Tibial nerve (tissue), 3 donors: ENCODE data around the gene PEX26.

Source experiments
- CTCF ChIP-seq, 5 experiments: fragments of 200-600 bp in 3 of 5; fragments of 450-650 bp in 2 of 5; sonication (generic) in 3 of 5; IDR thresholded peaks; one replicate each; pipeline ENCODE4 v1.5.1; 2016 to 2019; ENCODE audit warnings: antibody characterized with exemption in 5 of 5, mild to moderate bottlenecking in 3 of 5, moderate library complexity in 2 of 5
- POLR2A ChIP-seq, 2 donors: fragments of 450-650 bp; IDR thresholded peaks; one replicate each; pipeline ENCODE4 v1.6.1; 2017; ENCODE audit warnings: antibody characterized with exemption in 2 of 2, mild to moderate bottlenecking in 2 of 2, moderate library complexity in 2 of 2

GRCh38 chr22:18035751-18036150 lies 42.0 kb upstream of the PEX26 start:
- TF ChIP-seq CTCF (IDR thresholded peaks at IDR 0.05) = no peak
- no peak for TF ChIP-seq POLR2A (IDR thresholded peaks at IDR 0.05)
